Kidney (tissue), 14 donors: ENCODE measurements around the gene SLC35G3. TPM values are rescaled to one million over a fixed set of nuclear protein-coding genes. Genes with fewer than 3 reads are reported as not detected.
"Not testable (repeated sequence)": the region's sequence is repeated elsewhere in the genome, so short reads cannot be mapped to it uniquely, and the experiment has no call there.

Source experiments
- DNase-seq, 5 donors: peaks; one replicate each; pipeline ENCODE4 v3.0.0-alpha.2; 2013 to 2020
- FAIRE-seq: peaks from 2 replicates; lab custom pipeline; 2012; peaks lifted over from hg19 to GRCh38; lab: Jason Lieb, UNC
- H3K27ac ChIP-seq, 2 donors: one replicate each; pipeline ENCODE4 v1.7.0; 2013; ENCODE audit warnings: low read depth in 2 of 2, low read length in 2 of 2, inconsistent platforms in 1 of 2
- H3K27me3 ChIP-seq: one replicate; pipeline ENCODE4 v1.7.1; 2013; ENCODE audit warnings: low read length, inconsistent platforms; ENCODE audit not compliant: control insufficient read depth, insufficient read depth
- H3K36me3 ChIP-seq, 3 donors: one replicate each; pipeline versions ENCODE4 v1.7.0 to v1.7.1; 2013; ENCODE audit warnings: low read length in 3 of 3, control low read depth in 1 of 3, inconsistent platforms in 1 of 3; ENCODE audit not compliant: insufficient read depth in 3 of 3, control insufficient read depth in 2 of 3
- H3K4me1 ChIP-seq, 3 donors: one replicate each; pipeline versions ENCODE4 v1.7.0 to v1.7.1; 2013; ENCODE audit warnings: low read length in 3 of 3, inconsistent platforms in 1 of 3, low read depth in 1 of 3; ENCODE audit not compliant: control insufficient read depth in 2 of 3, insufficient read depth in 2 of 3
- H3K4me3 ChIP-seq, 3 donors: one replicate each; pipeline versions ENCODE4 v1.7.0 to v1.8.1; 2013; ENCODE audit warnings: low read length in 3 of 3, control low read depth in 1 of 3, inconsistent platforms in 1 of 3
- H3K9ac ChIP-seq, 3 donors: one replicate each; pipeline versions ENCODE4 v1.7.0 to v1.7.1; 2013; ENCODE audit warnings: low read length in 3 of 3, control low read depth in 1 of 3, inconsistent platforms in 1 of 3
- H3K9me3 ChIP-seq, 3 donors: one replicate each; pipeline versions ENCODE4 v1.7.0 to v1.7.1; 2013; ENCODE audit warnings: low read length in 3 of 3, control low read depth in 1 of 3, inconsistent platforms in 1 of 3; ENCODE audit not compliant: control insufficient read depth in 2 of 3, insufficient read depth in 1 of 3
- CTCF ChIP-seq: IDR thresholded peaks from 3 replicates; pipeline ENCODE4 v1.5.1; 2012; ENCODE audit warnings: mild to moderate bottlenecking, moderate library complexity, borderline replicate concordance; ENCODE audit not compliant: insufficient read depth; ENCODE audit errors: extremely low read depth
- intact Hi-C: fragments of 100-400 bp; cut with DNase I; formaldehyde crosslinking; loops from one replicate; pipeline ENCODE4 v1.11.1; 2022
- polyA plus RNA-seq: library from polyadenylated mRNA; stranded (reverse); fragments of 350-450 nt; fragmentation: Illumina TruSeq; extraction: RNeasy Lipid Tissue Mini Kit (QIAGEN cat#74804); gene quantifications from one replicate; pipeline ENCODE4 v1.2.3, GENCODE V29; 2014; ENCODE audit warnings: low read depth, low replicate concordance; ENCODE audit not compliant: insufficient read depth
- total RNA-seq: library from RNA; stranded (reverse); fragmentation: NEBNext Ultra II Directional; extraction: Animal tissue kit (Norgen Biotek cat#: 25700); gene quantifications from one replicate; pipeline ENCODE4 v1.2.1, GENCODE V29; 2021
- donor health status: control.
- donor health status: control.
- donor health status: control.
- donor health status: control.
- donor health status: control.
- donor health status: DM: yes; HTN: yes; CAD: no.
- donor health status: Normal renal cell carcinoma (clear cell type).

The SLC35G3 gene
- total and polyA plus RNA-seq, 2 donors from 2014 or later = not detected

DNA sequence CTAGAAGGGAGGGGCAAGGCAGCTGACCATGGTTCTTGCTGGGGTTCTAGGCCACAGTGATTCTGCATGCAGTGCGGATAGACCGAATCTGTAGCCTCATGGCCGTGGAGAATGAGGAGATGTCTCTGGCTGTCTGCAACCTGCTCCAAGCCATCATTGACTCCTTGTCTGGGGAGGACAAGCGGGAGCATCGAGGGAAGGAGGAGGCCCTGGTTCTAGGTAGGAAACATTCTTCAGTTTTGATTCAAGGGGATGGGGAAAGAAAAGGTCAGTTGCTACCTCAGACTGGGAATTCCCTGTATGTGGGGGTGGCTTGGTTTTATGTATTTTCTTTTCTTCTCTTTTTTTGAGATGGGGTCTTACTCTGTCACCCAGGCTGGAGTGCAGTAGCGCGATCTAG is 38.9 kb downstream of the SLC35G3 start:
- Histone ChIP-seq H3K27ac (no peak overlapping the region), H3K9ac (no peak overlapping the region), H3K9me3 (no peaks in the 10 kb centered on the region), H3K36me3 (no peaks in the 10 kb centered on the region), H3K4me3 (no peak overlapping the region), H3K27me3 (no peaks in the 10 kb centered on the region), H3K4me1 (no peaks in the 10 kb centered on the region)
- no peak for FAIRE-seq
- DNase-seq = no peak
- TF ChIP-seq CTCF = no peak
- intact Hi-C loops = no loop called here

GRCh38 chr17:35154196-35155165 is 39.7 kb downstream of the SLC35G3 start:
- intact Hi-C loops = no loop called here
- H3K4me3 ChIP-seq = no peak overlapping the region
- no peak for FAIRE-seq
- DNase-seq = no peak
- H3K27ac ChIP-seq = no peak overlapping the region
- H3K9ac ChIP-seq = no peak overlapping the region
- TF ChIP-seq CTCF = no peak
- no peaks in the 10 kb centered on the region for H3K4me1 ChIP-seq
- H3K27me3 ChIP-seq = no peaks in the 10 kb centered on the region
- no peaks in the 10 kb centered on the region for H3K36me3 ChIP-seq
- H3K9me3 ChIP-seq = no peaks in the 10 kb centered on the region

GRCh38 chr17:35152421-35153140 is 41.6 kb downstream of the SLC35G3 start:
- Histone ChIP-seq H3K27me3 (no peaks in the 10 kb centered on the region), H3K9me3 (no peaks in the 10 kb centered on the region), H3K9ac (no peak overlapping the region), H3K27ac (no peak overlapping the region), H3K4me3 (no peak overlapping the region), H3K4me1 (no peaks in the 10 kb centered on the region), H3K36me3 (no peaks in the 10 kb centered on the region)
- TF ChIP-seq CTCF = no peak
- FAIRE-seq (no peak), DNase-seq (no peak)
- intact Hi-C loops = no loop called here

DNA sequence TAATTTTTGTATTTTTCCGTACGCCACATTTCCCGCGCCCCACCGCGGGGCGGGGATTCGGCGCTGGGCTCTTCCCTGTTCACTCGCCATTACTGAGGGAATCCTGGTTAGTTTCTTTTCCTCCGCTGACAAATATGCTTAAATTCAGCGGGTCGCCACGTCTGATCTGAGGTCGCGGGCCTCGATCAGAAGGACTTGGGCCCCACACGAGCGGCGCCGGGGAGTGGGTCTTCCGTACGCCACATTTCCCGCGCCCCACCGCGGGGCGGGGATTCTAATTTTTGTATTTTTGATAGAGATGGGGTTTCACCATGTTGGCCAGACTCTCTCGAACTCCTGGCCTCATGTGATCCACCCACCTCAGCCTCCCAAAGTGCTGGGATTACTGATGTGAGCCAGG is 43.1 kb downstream of the SLC35G3 start:
- H3K27ac ChIP-seq, H3K4me1 ChIP-seq, H3K27me3 ChIP-seq, DNase-seq, H3K36me3 ChIP-seq, H3K4me3 ChIP-seq, intact Hi-C loops, H3K9me3 ChIP-seq, FAIRE-seq, H3K9ac ChIP-seq: not testable (repeated sequence)
